ES-I3 (cell line): ENCODE data around the gene MMAB.

ENCODE experiments used
- H3K36me3 ChIP-seq: 2 replicates; pipeline ENCODE4 v1.6.1; 2013; ENCODE audit warnings: mild to moderate bottlenecking, low read length, control low read depth, moderate library complexity; ENCODE audit not compliant: insufficient read depth
- H3K4me1 ChIP-seq: 2 replicates; pipeline ENCODE4 v1.6.1; 2013; ENCODE audit warnings: mild to moderate bottlenecking, control low read depth, low read length; ENCODE audit not compliant: insufficient read depth
- H3K9ac ChIP-seq: 2 replicates; pipeline ENCODE4 v1.6.1; 2013; ENCODE audit warnings: low read depth, mild to moderate bottlenecking, low read length, moderate library complexity
- H3K9me3 ChIP-seq: 2 replicates; pipeline ENCODE4 v1.6.1; 2013; ENCODE audit warnings: mild to moderate bottlenecking, low read length, moderate library complexity; ENCODE audit not compliant: control insufficient read depth, insufficient read depth

MMAB gene

DNA sequence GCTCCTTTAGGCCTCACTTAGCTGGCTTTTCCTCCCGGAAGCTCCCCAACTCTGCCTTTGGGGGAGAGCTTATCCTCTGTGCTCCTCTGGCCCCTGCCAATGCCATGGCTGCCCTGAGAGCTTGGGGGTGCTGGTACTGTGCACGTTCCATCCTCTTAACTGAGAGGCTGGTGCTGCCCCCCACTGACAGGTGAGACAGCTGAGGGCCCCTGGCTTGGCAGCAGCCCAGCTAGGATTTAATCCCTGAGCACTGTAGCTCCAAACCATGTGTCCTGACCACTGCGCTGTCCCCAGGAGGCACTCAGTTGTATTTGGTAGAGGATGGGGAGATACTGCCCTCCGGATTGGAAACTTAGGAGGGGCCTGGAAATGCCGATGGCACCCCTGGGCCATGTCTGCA, 49.8 kb downstream of the MMAB start:
- Histone ChIP-seq H3K9me3 (no peaks in the 10 kb centered on the region), H3K9ac (no peak overlapping the region), H3K36me3 (peaks cover 11% of the 10 kb centered on the region), H3K4me1 (peaks cover 6% of the 10 kb centered on the region; the same call in 1 of the 2 replicates)

DNA sequence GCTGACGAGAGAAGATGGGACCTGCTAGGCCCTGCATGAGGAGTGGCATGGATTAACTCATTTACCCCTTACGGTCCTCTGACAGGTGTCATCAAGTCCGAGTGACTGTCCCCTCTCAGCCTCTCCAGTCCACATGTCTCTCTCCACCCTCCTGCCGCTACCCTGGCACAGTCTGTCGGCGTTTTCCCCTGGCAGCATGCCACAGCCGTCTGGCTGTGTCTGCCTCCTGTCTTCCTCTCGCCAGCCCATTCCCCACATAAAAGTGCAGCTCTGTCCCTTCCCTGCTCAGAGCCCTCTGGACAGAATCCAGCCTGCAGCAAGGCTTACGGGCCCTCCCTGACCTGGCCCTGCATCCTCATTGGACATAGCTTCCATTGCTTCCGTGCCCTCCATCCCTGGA, 50.2 kb downstream of the MMAB start:
- no peak overlapping the region for H3K9ac ChIP-seq
- H3K4me1 ChIP-seq, result peaks cover 6% of the 10 kb centered on the region; the same call in 1 of the 2 replicates
- no peaks in the 10 kb centered on the region for H3K9me3 ChIP-seq
- H3K36me3 ChIP-seq, result peaks cover 11% of the 10 kb centered on the region

DNA sequence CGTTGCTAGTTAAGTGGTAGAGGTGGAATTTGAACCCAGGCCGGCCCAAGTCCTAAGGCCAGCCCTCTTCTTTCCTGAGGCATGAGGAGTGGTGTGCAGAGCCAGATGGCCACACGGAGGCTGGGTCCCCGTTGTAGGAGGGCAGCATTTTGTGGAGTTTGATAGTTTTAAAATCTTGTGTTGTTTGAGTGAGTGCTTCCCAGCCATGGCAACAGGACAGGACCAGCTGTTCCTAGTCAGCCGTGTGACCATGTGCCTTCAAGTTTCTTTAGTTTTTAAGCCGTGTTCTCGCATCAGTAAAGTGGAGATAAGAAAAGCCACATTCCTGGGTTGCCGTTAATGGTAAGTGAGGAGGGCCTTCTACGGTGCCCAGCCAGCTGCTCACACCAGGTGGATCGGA, 51.5 kb downstream of the MMAB start:
- H3K9ac ChIP-seq, result no peak overlapping the region
- peaks cover 14% of the 10 kb centered on the region for H3K36me3 ChIP-seq
- peaks cover 6% of the 10 kb centered on the region; the same call in 1 of the 2 replicates for H3K4me1 ChIP-seq
- no peaks in the 10 kb centered on the region for H3K9me3 ChIP-seq

DNA sequence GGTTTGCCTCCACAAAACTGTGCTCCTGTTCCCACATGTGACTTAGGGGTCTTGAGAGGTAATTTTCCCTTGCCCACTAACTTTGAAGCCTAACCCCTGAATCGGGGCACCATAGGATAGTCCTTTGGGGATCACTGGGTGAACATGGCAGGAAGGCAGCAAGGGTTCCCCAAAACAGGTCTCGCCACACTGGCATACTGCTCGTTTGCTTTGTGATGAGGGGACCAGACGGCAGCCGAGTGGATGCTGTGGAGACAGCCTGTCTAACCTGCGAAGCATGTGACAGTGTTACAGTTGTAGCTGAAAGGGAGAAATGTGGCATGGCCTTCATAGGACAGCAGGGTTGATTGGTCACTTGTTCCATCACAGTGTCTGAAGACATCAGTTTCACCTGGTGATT, 53.5 kb downstream of the MMAB start:
- Histone ChIP-seq H3K9me3 (no peaks in the 10 kb centered on the region), H3K36me3 (peaks cover 11% of the 10 kb centered on the region), H3K4me1 (peaks cover 6% of the 10 kb centered on the region; the same call in 1 of the 2 replicates), H3K9ac (no peak overlapping the region)

DNA sequence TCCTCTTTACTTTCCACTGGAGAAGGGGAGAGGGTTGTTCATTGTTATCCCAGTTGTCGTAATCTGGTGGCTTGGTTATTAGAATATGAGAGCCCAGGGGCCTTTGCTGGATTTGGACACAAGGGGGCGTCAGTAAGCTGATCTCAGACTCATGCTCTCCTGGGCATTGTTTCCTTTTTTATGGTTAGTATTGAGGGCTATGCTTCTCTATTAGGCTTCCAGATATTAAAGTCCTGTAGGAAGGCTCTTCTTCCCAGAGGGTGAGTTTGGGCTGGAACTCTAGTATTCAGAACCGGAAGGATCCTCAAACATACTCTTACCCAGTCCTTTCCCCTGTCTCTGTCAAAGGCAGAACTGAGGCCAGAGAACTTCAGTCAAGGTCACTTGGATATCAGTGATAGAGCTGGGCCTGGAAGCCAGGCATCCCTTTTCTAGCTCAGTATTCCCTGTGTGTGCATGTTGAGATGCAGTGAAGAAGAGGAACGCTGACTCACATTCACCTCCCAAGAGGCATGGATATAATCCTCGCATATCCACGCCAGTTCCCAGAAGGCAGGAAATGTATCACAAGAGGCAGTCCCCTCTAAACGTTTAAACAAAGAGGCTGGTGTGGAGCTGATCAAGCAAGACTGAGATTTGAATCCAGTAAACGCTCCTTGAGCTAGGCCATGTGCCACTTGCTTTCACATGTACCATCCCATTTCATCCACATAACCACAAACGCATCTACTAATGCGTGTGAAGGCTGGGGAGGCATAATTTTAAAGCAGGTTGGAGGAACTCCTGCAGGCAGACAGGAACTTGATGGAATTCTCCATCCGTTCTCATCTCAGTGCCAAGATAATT, 54.3 kb downstream of the MMAB start:
- Histone ChIP-seq H3K36me3 (peaks cover 11% of the 10 kb centered on the region), H3K4me1 (peaks cover 6% of the 10 kb centered on the region; the same call in 1 of the 2 replicates), H3K9ac (no peak overlapping the region), H3K9me3 (no peaks in the 10 kb centered on the region)

DNA sequence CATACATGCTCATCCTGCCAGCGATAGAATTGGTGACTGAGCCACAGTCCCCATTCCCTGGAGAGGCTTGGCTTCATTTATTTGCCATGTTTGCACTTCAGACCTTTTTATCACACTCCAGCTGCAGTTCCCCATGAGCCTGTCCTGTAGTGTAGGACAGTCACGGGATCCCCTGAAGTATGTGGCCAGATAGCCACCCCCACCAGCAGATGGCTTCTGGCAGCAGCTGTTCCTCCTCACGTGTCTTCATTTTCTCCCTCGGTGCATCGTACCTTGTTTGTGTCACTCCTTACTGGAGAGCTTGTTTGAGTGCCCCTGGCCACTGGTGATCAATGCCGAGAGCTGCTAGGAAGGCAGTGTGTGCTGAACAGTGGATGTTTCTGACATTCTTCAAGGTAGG, 55.7 kb downstream of the MMAB start:
- Histone ChIP-seq H3K9me3 (no peaks in the 10 kb centered on the region), H3K4me1 (peaks cover 6% of the 10 kb centered on the region; the same call in 1 of the 2 replicates), H3K36me3 (peaks cover 15% of the 10 kb centered on the region), H3K9ac (no peak overlapping the region)

DNA sequence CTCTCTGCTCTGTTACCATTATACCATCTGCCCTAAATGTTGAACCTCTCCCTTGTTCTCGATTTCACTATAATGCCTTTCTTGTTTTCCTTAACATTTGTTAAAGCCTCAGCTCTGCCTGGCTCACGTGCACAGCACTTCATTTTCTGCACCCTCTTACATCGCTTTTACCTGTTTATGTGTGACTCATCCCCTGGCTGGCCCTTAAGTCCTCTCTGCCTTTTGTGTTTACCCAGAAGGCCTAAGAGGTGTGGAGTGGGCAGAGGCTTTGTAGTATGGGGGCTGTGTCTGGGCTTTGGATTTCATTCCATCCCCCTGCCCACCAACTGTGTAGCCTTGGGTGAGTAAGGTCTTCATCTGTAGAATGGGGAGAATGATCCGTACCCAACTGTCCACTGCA, 59.3 kb downstream of the MMAB start:
- Histone ChIP-seq H3K36me3 (peaks cover 18% of the 10 kb centered on the region; the same call in 1 of the 2 replicates), H3K4me1 (peaks cover 1% of the 10 kb centered on the region; the same call in 1 of the 2 replicates), H3K9ac (no peak overlapping the region), H3K9me3 (no peaks in the 10 kb centered on the region)

DNA sequence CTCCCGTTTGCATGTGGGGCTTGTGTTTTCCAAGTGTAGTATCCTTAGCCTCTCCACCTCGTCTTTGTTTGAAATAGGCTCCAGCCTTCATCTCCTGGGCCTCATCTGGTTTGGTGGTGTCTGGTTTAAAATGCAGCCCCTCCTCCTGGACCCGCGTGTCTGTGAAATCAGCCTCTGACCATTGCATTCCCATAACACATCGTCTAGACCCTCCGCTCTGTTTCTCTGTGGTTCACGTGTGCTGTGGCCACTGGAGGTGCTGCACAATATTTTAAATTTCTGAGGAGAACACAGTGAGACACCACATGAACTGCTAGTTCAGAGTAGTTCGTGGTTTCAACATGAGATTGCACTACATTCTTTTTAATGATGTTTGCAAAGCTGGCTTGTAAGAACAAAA, 60.3 kb downstream of the MMAB start:
- no peaks in the 10 kb centered on the region for H3K9me3 ChIP-seq
- no peaks in the 10 kb centered on the region for H3K4me1 ChIP-seq
- H3K36me3 ChIP-seq, result peaks cover 18% of the 10 kb centered on the region; the same call in 1 of the 2 replicates
- no peak overlapping the region for H3K9ac ChIP-seq

DNA sequence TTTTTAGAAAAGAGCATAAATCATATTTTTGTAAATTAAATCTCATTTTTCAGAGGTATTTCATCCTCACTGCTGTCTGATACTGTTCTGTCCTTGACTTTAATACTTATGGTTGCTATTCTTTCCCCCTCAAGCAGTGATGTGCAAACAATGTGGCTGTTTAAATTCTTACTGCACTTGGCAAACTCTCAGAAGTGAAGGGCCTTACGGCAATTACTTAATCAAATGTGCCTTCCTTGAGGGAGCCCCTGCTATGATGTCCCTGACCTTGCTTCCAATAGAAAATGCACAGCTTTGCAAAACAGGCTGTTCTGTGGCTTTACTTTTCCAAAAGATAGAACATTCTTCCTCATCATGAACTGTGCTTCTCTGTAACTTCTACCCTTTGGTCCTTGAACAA, 60.7 kb downstream of the MMAB start:
- Histone ChIP-seq H3K36me3 (peaks cover 18% of the 10 kb centered on the region; the same call in 1 of the 2 replicates), H3K4me1 (no peaks in the 10 kb centered on the region), H3K9me3 (no peaks in the 10 kb centered on the region), H3K9ac (no peak overlapping the region)

DNA sequence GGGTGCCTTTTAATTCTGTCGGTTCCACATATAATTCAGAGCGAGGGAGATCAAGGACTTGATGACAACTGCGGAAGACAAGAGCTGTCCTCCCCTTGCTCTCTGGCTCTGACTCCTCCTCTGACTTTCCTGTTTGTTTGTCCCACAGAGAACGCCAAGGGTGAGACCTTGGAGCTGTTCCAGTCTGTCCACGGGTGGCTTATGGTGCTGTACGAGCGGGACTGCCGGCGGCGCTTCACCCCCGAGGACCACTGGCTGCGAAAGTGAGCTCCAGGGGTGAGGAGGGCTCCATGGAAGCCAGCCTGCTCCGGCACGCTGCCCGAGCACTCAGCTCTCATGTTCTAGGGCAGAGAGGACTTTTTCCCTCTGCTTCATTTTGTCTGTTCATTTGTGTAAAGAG, 63.1 kb downstream of the MMAB start:
- Histone ChIP-seq H3K36me3 (peaks cover 16% of the 10 kb centered on the region), H3K4me1 (no peaks in the 10 kb centered on the region), H3K9me3 (no peaks in the 10 kb centered on the region), H3K9ac (no peak overlapping the region)

DNA sequence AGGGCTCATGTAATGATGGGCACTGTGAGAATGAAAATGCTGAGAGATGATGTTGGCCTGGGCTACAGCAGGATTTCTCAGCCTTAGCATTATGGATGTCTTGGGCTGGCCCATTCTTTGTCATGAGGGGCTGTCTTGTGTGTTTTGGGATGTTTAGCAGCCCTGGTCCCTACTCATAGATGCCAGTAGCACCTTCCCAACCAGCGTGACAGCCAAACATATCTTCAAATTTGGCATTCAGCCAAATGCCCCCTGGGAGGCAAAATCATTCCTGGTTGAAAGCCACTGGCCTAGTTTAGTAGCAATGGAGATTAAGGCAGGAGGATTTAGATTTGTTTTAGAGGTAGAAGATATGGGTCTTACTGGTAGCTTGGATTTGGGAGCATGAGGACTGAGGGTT, 69.2 kb downstream of the MMAB start:
- Histone ChIP-seq H3K9me3 (no peaks in the 10 kb centered on the region), H3K4me1 (no peaks in the 10 kb centered on the region), H3K36me3 (peaks cover 14% of the 10 kb centered on the region), H3K9ac (no peak overlapping the region)
